Glomerular visceral epithelial cell (primary cell): ENCODE measurements around the gene E2F8.

Experiments used
- DNase-seq: peaks from one replicate; pipeline ENCODE4 v3.0.0-alpha.2; 2016; ENCODE audit errors: extremely low spot score

The E2F8 gene

GRCh38 chr11:19187114-19187832 lies 53.5 kb downstream of the E2F8 start:
- DNase-seq: peak; percentile 9

- no peak for DNase-seq
These were observed 55.2 kb downstream of the E2F8 start for GRCh38 chr11:19185516-19186052.

- no peak for DNase-seq
These were observed 55.7 kb downstream of the E2F8 start for GRCh38 chr11:19185036-19185435.

GRCh38 chr11:19183646-19184045 lies 57.1 kb downstream of the E2F8 start:
- DNase-seq: no peak

- no peak for DNase-seq
These were observed 59.0 kb downstream of the E2F8 start for GRCh38 chr11:19181531-19182261.

- no peak for DNase-seq
These were observed 64.0 kb downstream of the E2F8 start for GRCh38 chr11:19176629-19177186.
